ENCODE data around the gene SND1.

DNA sequence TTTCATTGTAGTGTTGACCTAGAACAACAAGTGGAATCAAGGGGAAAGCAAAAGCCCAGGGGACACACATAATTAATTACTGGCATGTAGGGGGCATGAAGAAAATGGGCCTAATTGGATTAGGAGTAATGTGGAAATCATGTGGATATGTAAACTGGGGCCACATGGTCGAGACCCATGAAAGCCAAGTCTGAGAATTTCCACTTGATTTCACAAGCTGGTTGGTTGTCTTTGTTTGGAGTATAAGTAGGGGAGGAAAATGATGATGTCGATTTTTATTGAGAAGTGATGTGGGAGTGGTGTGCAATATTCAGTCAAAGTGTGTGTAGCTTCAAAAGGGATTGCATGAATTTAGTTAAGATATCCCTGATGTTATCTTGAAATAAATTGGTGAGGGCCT, 247.4 kb downstream of the SND1 start:
- TF ChIP-seq EZH2phosphoT487 (conservative IDR thresholded peaks at IDR 0.05; ENCODE audit: low read length): no peak
- TF ChIP-seq, protein P1, sequence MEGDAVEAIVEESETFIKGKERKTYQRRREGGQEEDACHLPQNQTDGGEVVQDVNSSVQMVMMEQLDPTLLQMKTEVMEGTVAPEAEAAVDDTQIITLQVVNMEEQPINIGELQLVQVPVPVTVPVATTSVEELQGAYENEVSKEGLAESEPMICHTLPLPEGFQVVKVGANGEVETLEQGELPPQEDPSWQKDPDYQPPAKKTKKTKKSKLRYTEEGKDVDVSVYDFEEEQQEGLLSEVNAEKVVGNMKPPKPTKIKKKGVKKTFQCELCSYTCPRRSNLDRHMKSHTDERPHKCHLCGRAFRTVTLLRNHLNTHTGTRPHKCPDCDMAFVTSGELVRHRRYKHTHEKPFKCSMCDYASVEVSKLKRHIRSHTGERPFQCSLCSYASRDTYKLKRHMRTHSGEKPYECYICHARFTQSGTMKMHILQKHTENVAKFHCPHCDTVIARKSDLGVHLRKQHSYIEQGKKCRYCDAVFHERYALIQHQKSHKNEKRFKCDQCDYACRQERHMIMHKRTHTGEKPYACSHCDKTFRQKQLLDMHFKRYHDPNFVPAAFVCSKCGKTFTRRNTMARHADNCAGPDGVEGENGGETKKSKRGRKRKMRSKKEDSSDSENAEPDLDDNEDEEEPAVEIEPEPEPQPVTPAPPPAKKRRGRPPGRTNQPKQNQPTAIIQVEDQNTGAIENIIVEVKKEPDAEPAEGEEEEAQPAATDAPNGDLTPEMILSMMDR (IDR thresholded peaks at IDR 0.05; ENCODE audit: insufficient read depth, low read length, poor library complexity, severe bottlenecking): no peak

Data from SU-DHL-6 (cell line).